Activated CD8-positive, alpha-beta T cell treated with anti-CD3 and anti-CD28 coated beads for 36 hours (primary cell): ENCODE measurements around the gene BAIAP2L2. TPM values are rescaled to one million over a fixed set of nuclear protein-coding genes. Genes with fewer than 3 reads are reported as not detected.
A peak's percentile ranks its signal among the peaks of the same experiment; 100 is the strongest.

Source experiments
- ATAC-seq: fragments of 200-7000 bp; cut with Tn5 transposase; one replicate; pipeline ENCODE4 v1.10.0; 2021; ENCODE audit warnings: mild to moderate bottlenecking, moderate library complexity
- CTCF ChIA-PET: fragments of 350-600 bp; sonication (Branson Sonifier 250); formaldehyde crosslinking; loops from one replicate; lab custom pipeline; 2021; ENCODE audit warnings: antibody characterized with exemption; lab: Charles Lee
- POLR2A ChIA-PET: fragments of 350-600 bp; sonication (Branson Sonifier 250); formaldehyde crosslinking; loops from one replicate; lab custom pipeline; 2021; ENCODE audit warnings: antibody characterized with exemption; lab: Charles Lee
- DNase-seq: peaks from one replicate; pipeline ENCODE4 v3.0.0-alpha.2; 2020
- H3K27ac Mint-ChIP-seq: one replicate; pipeline ENCODE4 v1.8.0; 2021; ENCODE audit warnings: mild to moderate bottlenecking, mixed read lengths
- H3K27me3 Mint-ChIP-seq: one replicate; pipeline ENCODE4 v1.8.0; 2021; ENCODE audit warnings: mixed read lengths
- H3K36me3 Mint-ChIP-seq: one replicate; pipeline ENCODE4 v1.8.0; 2021; ENCODE audit warnings: low read depth, mixed read lengths
- H3K4me1 Mint-ChIP-seq: one replicate; pipeline ENCODE4 v1.8.0; 2021; ENCODE audit warnings: low read depth, mixed read lengths
- H3K4me3 Mint-ChIP-seq: one replicate; pipeline ENCODE4 v1.8.0; 2021; ENCODE audit warnings: mild to moderate bottlenecking, moderate library complexity, mixed read lengths
- H3K9me3 Mint-ChIP-seq: one replicate; pipeline ENCODE4 v1.8.0; 2021; ENCODE audit warnings: mixed read lengths
- intact Hi-C: fragments of 100-400 bp; cut with micrococcal nuclease; formaldehyde crosslinking; loops from one replicate; pipeline ENCODE4 v1.10.0; 2022
- total RNA-seq, 2 experiments: library from RNA; stranded (reverse); gene quantifications; one replicate each; pipeline ENCODE4 v1.2.3, GENCODE V29; 2021
- TF ChIP-seq, protein P1 (sequence below): fragments of 200-600 bp; IDR thresholded peaks from one replicate; pipeline ENCODE4 v1.8.0; 2022; ENCODE audit warnings: antibody characterized with exemption, mild to moderate bottlenecking

BAIAP2L2 gene
- total RNA-seq, 2 experiments from 2014 or later, result 0.61 to 0.67 TPM

GRCh38 chr22:38115423-38116205 is 5.1 kb upstream of the BAIAP2L2 start:
- no peak for DNase-seq
- H3K4me3 Mint-ChIP-seq, result no peak overlapping the region
- TF ChIP-seq, protein P1, sequence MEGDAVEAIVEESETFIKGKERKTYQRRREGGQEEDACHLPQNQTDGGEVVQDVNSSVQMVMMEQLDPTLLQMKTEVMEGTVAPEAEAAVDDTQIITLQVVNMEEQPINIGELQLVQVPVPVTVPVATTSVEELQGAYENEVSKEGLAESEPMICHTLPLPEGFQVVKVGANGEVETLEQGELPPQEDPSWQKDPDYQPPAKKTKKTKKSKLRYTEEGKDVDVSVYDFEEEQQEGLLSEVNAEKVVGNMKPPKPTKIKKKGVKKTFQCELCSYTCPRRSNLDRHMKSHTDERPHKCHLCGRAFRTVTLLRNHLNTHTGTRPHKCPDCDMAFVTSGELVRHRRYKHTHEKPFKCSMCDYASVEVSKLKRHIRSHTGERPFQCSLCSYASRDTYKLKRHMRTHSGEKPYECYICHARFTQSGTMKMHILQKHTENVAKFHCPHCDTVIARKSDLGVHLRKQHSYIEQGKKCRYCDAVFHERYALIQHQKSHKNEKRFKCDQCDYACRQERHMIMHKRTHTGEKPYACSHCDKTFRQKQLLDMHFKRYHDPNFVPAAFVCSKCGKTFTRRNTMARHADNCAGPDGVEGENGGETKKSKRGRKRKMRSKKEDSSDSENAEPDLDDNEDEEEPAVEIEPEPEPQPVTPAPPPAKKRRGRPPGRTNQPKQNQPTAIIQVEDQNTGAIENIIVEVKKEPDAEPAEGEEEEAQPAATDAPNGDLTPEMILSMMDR, result no peak
- H3K9me3 Mint-ChIP-seq, result no peaks in the 10 kb centered on the region
- H3K27me3 Mint-ChIP-seq, result no peaks in the 10 kb centered on the region
- ChIA-PET CTCF (interaction anchor here (0.5 to 3.9 kb wide), 11 partner anchors 9 to 237 kb away, joined by 3 to 24 read pairs (median 5); partner anchors contain the start of gene PICK1), POLR2A (interaction anchor here (0.7 to 1.6 kb wide), 2 partner anchors 90 to 1814 kb away, joined by 3 to 4 read pairs; no protein-coding TSS in a partner anchor)
- no peak for ATAC-seq
- intact Hi-C loops, result no loop called here
- H3K4me1 Mint-ChIP-seq, result no peaks in the 10 kb centered on the region
- no peaks in the 10 kb centered on the region for H3K36me3 Mint-ChIP-seq
- no peak overlapping the region for H3K27ac Mint-ChIP-seq

- TF ChIP-seq, protein P1, result peak; percentile 95
- ChIA-PET POLR2A (interaction anchor here (0.7 to 1.6 kb wide), 4 partner anchors 16 to 108 kb away, joined by 3 to 4 read pairs (median 4); no protein-coding TSS in a partner anchor), CTCF (interaction anchor here (0.5 to 3.9 kb wide), 33 partner anchors 9 to 582 kb away, joined by 3 to 24 read pairs (median 4); partner anchors contain the start of genes MAFF and PICK1)
- Mint-ChIP-seq H3K27ac (no peak overlapping the region), H3K36me3 (peaks cover under 1% of the 10 kb centered on the region), H3K27me3 (no peaks in the 10 kb centered on the region), H3K9me3 (no peaks in the 10 kb centered on the region), H3K4me1 (peaks cover 1% of the 10 kb centered on the region), H3K4me3 (no peak overlapping the region)
- ATAC-seq, result peak; percentile 93
- intact Hi-C loops, result no loop called here
- peak; percentile 87 for DNase-seq
Measured at GRCh38 chr22:38114484-38115398, 4.3 kb upstream of the BAIAP2L2 start.

DNA sequence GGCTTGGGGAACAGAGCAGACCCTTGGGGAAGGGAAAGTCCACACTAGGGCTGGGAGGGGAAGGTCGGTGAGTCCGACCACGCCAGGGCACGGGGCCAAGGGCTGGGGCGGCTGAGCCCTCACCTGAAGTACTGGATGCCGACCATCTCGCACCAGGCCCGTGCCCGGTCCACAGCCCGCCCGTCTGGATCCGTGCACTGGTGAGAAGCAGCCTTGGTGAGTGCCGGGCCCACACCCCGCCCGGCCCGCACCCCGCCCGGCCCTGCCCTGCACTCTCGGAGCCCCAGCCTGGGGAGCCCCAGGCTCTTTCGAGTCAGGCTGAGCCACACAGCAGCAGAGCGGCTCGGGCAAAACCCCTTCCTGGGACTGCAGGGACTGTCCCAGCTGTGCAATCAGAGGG is 1.9 kb upstream of the BAIAP2L2 start:
- no peak for ATAC-seq
- H3K27ac Mint-ChIP-seq, result no peak overlapping the region
- no peaks in the 10 kb centered on the region for H3K9me3 Mint-ChIP-seq
- no peak for DNase-seq
- H3K4me1 Mint-ChIP-seq, result peaks cover 2% of the 10 kb centered on the region
- intact Hi-C loops, result no loop called here
- TF ChIP-seq, protein P1, result no peak
- no peak overlapping the region for H3K4me3 Mint-ChIP-seq
- ChIA-PET POLR2A (interaction anchor here (0.7 kb wide), 1 partner anchor 140 kb away, joined by 5 read pairs; no protein-coding TSS in a partner anchor), CTCF (interaction anchor here (1.1 to 3.9 kb wide), 3 partner anchors 13 to 117 kb away, joined by 3 to 23 read pairs (median 23); no protein-coding TSS in a partner anchor)
- no peaks in the 10 kb centered on the region for H3K27me3 Mint-ChIP-seq
- peaks cover 2% of the 10 kb centered on the region for H3K36me3 Mint-ChIP-seq

DNA sequence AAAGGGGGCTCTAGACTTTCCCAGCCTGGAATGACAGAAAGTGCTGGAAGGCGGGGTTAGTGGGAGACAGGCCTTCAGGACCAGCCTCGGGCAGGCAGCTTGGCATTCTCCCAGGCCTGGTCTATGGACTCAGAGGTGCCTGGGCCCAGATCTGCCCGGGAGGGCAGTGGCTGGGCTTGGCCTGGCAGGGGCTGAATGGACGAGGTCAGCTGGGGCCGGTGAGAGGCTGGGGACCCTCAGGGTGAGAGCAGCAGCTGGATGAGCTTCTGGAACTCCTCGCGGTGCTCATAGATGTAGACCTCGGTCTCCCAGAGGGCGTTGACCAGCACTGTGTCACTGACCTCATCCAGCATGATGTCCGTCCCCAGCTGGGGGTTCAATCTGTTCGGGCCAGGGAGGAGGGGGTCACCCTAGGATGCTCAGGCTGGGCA is 1.5 kb upstream of the BAIAP2L2 start:
- Mint-ChIP-seq H3K4me1 (peaks cover 2% of the 10 kb centered on the region), H3K27ac (no peak overlapping the region), H3K36me3 (peaks cover 2% of the 10 kb centered on the region), H3K27me3 (no peaks in the 10 kb centered on the region), H3K9me3 (no peaks in the 10 kb centered on the region), H3K4me3 (no peak overlapping the region)
- ChIA-PET CTCF (interaction anchor here (0.6 to 3.9 kb wide), 3 partner anchors 13 to 118 kb away, joined by 3 to 23 read pairs (median 4); no protein-coding TSS in a partner anchor), POLR2A (no interaction called here)
- TF ChIP-seq, protein P1, result no peak
- intact Hi-C loops, result no loop called here
- ATAC-seq (no peak), DNase-seq (no peak)
